ENCODE results near the gene BZW2. TPM values are rescaled to one million over a fixed set of nuclear protein-coding genes. Genes with fewer than 3 reads are reported as not detected.

Gene BZW2
- total and polyA plus RNA-seq, 2 of the 13 experiments (the other 11 are each of a cell fraction or from before 2014, with no cell fraction given) = 21.8 to 95.2 TPM

DNA sequence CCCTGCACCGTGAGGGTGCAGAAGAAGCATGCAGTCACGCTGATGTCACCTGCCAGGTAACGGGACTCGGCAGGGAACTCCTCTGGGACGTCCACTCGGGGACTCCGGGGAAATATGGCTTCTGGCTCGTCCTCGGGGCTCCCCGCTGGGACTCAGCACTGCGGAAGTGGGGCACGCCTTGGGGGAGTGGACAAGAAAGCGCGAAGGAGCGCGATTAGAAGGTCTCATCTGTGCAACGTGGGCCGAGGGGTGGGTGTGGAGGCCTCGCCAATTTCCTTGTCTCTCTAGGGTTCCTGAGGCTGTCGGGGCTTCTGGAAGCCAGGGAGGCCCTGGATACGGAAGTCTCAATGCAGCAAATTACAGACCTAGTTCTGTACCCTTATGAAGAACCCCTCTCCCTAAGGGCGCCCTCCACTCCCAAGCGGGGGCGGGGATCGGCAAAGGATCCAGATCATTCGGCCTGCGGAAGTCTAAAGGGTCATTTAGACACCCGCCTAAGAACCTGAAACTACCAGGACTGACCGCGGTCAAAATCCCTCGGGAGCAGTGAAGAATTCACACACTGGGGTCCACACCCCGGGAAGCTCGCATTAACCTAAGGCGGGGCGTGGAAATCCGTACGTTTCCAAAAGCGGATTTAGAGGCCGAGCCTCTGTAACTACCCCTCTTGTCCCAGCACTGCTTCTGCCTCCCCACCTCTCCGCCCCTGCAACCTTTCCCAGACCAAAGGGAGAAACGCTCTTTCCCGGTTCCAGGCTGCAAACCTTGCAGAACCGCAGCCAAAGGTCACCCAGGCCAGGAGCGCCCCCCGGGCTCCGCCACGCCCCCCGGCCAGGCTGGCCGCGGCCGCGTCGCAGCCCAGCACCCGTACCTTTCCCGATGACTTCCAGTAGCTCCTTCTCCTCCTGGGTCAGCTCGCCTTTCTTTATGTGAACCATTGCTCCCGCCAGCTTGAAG is 1.1 kb upstream of the BZW2 start (continued):
- TF ChIP-seq, protein P1, sequence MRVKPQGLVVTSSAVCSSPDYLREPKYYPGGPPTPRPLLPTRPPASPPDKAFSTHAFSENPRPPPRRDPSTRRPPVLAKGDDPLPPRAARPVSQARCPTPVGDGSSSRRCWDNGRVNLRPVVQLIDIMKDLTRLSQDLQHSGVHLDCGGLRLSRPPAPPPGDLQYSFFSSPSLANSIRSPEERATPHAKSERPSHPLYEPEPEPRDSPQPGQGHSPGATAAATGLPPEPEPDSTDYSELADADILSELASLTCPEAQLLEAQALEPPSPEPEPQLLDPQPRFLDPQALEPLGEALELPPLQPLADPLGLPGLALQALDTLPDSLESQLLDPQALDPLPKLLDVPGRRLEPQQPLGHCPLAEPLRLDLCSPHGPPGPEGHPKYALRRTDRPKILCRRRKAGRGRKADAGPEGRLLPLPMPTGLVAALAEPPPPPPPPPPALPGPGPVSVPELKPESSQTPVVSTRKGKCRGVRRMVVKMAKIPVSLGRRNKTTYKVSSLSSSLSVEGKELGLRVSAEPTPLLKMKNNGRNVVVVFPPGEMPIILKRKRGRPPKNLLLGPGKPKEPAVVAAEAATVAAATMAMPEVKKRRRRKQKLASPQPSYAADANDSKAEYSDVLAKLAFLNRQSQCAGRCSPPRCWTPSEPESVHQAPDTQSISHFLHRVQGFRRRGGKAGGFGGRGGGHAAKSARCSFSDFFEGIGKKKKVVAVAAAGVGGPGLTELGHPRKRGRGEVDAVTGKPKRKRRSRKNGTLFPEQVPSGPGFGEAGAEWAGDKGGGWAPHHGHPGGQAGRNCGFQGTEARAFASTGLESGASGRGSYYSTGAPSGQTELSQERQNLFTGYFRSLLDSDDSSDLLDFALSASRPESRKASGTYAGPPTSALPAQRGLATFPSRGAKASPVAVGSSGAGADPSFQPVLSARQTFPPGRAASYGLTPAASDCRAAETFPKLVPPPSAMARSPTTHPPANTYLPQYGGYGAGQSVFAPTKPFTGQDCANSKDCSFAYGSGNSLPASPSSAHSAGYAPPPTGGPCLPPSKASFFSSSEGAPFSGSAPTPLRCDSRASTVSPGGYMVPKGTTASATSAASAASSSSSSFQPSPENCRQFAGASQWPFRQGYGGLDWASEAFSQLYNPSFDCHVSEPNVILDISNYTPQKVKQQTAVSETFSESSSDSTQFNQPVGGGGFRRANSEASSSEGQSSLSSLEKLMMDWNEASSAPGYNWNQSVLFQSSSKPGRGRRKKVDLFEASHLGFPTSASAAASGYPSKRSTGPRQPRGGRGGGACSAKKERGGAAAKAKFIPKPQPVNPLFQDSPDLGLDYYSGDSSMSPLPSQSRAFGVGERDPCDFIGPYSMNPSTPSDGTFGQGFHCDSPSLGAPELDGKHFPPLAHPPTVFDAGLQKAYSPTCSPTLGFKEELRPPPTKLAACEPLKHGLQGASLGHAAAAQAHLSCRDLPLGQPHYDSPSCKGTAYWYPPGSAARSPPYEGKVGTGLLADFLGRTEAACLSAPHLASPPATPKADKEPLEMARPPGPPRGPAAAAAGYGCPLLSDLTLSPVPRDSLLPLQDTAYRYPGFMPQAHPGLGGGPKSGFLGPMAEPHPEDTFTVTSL (CRISPR knock-in tag; IDR thresholded peaks at IDR 0.05; ENCODE audit: borderline replicate concordance) = no peak
- no peak for TF ChIP-seq RARA (CRISPR knock-in tag; IDR thresholded peaks at IDR 0.05)
- TF ChIP-seq AGO2 (optimal IDR thresholded peaks at IDR 0.05; ENCODE audit: low read depth, low read length) = no peak
- TF ChIP-seq, protein P2, sequence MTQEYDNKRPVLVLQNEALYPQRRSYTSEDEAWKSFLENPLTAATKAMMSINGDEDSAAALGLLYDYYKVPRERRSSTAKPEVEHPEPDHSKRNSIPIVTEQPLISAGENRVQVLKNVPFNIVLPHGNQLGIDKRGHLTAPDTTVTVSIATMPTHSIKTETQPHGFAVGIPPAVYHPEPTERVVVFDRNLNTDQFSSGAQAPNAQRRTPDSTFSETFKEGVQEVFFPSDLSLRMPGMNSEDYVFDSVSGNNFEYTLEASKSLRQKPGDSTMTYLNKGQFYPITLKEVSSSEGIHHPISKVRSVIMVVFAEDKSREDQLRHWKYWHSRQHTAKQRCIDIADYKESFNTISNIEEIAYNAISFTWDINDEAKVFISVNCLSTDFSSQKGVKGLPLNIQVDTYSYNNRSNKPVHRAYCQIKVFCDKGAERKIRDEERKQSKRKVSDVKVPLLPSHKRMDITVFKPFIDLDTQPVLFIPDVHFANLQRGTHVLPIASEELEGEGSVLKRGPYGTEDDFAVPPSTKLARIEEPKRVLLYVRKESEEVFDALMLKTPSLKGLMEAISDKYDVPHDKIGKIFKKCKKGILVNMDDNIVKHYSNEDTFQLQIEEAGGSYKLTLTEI (CRISPR knock-in tag; conservative IDR thresholded peaks at IDR 0.05) = no peak
- 0 out of 2 replicates have a peak, but pooled peaks have one; percentile 34 for TF ChIP-seq TMF1 (CRISPR knock-in tag; IDR thresholded peaks at IDR 0.05; ENCODE audit: low read depth)
- TF ChIP-seq, protein P3, sequence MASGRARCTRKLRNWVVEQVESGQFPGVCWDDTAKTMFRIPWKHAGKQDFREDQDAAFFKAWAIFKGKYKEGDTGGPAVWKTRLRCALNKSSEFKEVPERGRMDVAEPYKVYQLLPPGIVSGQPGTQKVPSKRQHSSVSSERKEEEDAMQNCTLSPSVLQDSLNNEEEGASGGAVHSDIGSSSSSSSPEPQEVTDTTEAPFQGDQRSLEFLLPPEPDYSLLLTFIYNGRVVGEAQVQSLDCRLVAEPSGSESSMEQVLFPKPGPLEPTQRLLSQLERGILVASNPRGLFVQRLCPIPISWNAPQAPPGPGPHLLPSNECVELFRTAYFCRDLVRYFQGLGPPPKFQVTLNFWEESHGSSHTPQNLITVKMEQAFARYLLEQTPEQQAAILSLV (CRISPR knock-in tag; IDR thresholded peaks at IDR 0.05; ENCODE audit: borderline replicate concordance) = no peak
- TF ChIP-seq ZNF792 (CRISPR knock-in tag; IDR thresholded peaks at IDR 0.05) = no peak
- TF ChIP-seq, protein P4, sequence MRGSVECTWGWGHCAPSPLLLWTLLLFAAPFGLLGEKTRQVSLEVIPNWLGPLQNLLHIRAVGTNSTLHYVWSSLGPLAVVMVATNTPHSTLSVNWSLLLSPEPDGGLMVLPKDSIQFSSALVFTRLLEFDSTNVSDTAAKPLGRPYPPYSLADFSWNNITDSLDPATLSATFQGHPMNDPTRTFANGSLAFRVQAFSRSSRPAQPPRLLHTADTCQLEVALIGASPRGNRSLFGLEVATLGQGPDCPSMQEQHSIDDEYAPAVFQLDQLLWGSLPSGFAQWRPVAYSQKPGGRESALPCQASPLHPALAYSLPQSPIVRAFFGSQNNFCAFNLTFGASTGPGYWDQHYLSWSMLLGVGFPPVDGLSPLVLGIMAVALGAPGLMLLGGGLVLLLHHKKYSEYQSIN (CRISPR knock-in tag; IDR thresholded peaks at IDR 0.05; ENCODE audit: borderline replicate concordance) = no peak
- no peak for TF ChIP-seq ZNF75D (CRISPR knock-in tag; IDR thresholded peaks at IDR 0.05; ENCODE audit: borderline replicate concordance)
- TF ChIP-seq ZNF616 (CRISPR knock-in tag; IDR thresholded peaks at IDR 0.05; ENCODE audit: low read depth) = no peak
- TF ChIP-seq FOSL2 (CRISPR knock-in tag; IDR thresholded peaks at IDR 0.05) = no peak
- TF ChIP-seq, protein P5, sequence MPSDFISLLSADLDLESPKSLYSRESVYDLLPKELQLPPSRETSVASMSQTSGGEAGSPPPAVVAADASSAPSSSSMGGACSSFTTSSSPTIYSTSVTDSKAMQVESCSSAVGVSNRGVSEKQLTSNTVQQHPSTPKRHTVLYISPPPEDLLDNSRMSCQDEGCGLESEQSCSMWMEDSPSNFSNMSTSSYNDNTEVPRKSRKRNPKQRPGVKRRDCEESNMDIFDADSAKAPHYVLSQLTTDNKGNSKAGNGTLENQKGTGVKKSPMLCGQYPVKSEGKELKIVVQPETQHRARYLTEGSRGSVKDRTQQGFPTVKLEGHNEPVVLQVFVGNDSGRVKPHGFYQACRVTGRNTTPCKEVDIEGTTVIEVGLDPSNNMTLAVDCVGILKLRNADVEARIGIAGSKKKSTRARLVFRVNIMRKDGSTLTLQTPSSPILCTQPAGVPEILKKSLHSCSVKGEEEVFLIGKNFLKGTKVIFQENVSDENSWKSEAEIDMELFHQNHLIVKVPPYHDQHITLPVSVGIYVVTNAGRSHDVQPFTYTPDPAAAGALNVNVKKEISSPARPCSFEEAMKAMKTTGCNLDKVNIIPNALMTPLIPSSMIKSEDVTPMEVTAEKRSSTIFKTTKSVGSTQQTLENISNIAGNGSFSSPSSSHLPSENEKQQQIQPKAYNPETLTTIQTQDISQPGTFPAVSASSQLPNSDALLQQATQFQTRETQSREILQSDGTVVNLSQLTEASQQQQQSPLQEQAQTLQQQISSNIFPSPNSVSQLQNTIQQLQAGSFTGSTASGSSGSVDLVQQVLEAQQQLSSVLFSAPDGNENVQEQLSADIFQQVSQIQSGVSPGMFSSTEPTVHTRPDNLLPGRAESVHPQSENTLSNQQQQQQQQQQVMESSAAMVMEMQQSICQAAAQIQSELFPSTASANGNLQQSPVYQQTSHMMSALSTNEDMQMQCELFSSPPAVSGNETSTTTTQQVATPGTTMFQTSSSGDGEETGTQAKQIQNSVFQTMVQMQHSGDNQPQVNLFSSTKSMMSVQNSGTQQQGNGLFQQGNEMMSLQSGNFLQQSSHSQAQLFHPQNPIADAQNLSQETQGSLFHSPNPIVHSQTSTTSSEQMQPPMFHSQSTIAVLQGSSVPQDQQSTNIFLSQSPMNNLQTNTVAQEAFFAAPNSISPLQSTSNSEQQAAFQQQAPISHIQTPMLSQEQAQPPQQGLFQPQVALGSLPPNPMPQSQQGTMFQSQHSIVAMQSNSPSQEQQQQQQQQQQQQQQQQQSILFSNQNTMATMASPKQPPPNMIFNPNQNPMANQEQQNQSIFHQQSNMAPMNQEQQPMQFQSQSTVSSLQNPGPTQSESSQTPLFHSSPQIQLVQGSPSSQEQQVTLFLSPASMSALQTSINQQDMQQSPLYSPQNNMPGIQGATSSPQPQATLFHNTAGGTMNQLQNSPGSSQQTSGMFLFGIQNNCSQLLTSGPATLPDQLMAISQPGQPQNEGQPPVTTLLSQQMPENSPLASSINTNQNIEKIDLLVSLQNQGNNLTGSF (CRISPR knock-in tag; IDR thresholded peaks at IDR 0.05) = no peak
